Smooth muscle cell of the pulmonary artery (primary cell): Measurements from ENCODE around the gene LIPA. TPM values are rescaled to one million over a fixed set of nuclear protein-coding genes. Genes with fewer than 3 reads are reported as not detected.

Experiments used
- total RNA-seq: library from RNA; depleted of rRNA; stranded (reverse); fragments of >200 nt; gene quantifications from 2 replicates; pipeline ENCODE4 v1.2.3, GENCODE V29; 2014

LIPA gene
- 54.0 and 63.7 TPM in 2 replicates for total RNA-seq

GRCh38 chr10:89251409-89252224 is at the start of gene LIPA:
Gene LIPA, minus strand, starts transcription at chr10:89251775. Its CDS starts 4,127 bp downstream, at chr10:89247648.

GRCh38 chr10:89207181-89207800 is 44.3 kb downstream of the LIPA start, which contains the start of gene CH25H:
Gene CH25H, minus strand, starts transcription at chr10:89207317. Its CDS starts 25 bp downstream, at chr10:89207292.

Other genes starting within 250 kb of the LIPA start
- gene CH25H, start 44.5 kb downstream of the LIPA start, total RNA-seq, result 0.20 and 0.78 TPM in 2 replicates
- 3.9 and 9.5 TPM in 2 replicates for gene IFIT2, start 50.3 kb upstream of the LIPA start, total RNA-seq
- gene IFIT3, start 76.2 kb upstream of the LIPA start, total RNA-seq, result 7.5 and 19.9 TPM in 2 replicates
- gene IFIT1B, start 126.3 kb upstream of the LIPA start, total RNA-seq, result 0.03 TPM in 1 of 2 replicates, not detected in the other
- 4.4 and 22.2 TPM in 2 replicates for gene IFIT1, start 140.8 kb upstream of the LIPA start, total RNA-seq
- gene IFIT5, start 162.8 kb upstream of the LIPA start, total RNA-seq, result 10.4 and 20.9 TPM in 2 replicates